HepG2 (cell line): ENCODE results near the gene CHKA. TPM values are rescaled to one million over a fixed set of nuclear protein-coding genes. Genes with fewer than 3 reads are reported as not detected.

Experiments
- CREM ChIP-seq, 2 experiments: sonication (generic) in 1 of 2; formaldehyde crosslinking in 1 of 2; IDR thresholded peaks; 2 replicates each; pipeline versions ENCODE4 v1.4.0 to v1.6.1; 2016 to 2020; ENCODE audit warnings: antibody characterized with exemption in 1 of 2, mild to moderate bottlenecking in 1 of 2, missing genetic modification reagents in 1 of 2
- DDIT3 ChIP-seq: sonication (generic); formaldehyde crosslinking; IDR thresholded peaks from 2 replicates; pipeline ENCODE4 v1.4.0; 2020; ENCODE audit warnings: mild to moderate bottlenecking, missing genetic modification reagents
- FOSL2 ChIP-seq: sonication (generic); formaldehyde crosslinking; IDR thresholded peaks from 2 replicates; pipeline ENCODE4 v1.4.0; 2020; ENCODE audit warnings: missing genetic modification reagents
- HMGXB3 ChIP-seq: sonication (generic); formaldehyde crosslinking; IDR thresholded peaks from 2 replicates; pipeline ENCODE4 v1.4.0; 2020; ENCODE audit warnings: missing genetic modification reagents, borderline replicate concordance
- HOXA7 ChIP-seq: sonication (generic); formaldehyde crosslinking; IDR thresholded peaks from 2 replicates; pipeline ENCODE4 v1.8.1; 2022; ENCODE audit warnings: mild to moderate bottlenecking, missing genetic modification reagents, moderate library complexity
- KLF13 ChIP-seq: sonication (generic); formaldehyde crosslinking; IDR thresholded peaks from 2 replicates; pipeline ENCODE4 v1.4.0; 2020; ENCODE audit warnings: mild to moderate bottlenecking, missing genetic modification reagents
- MEF2D ChIP-seq: sonication (generic); formaldehyde crosslinking; IDR thresholded peaks from 2 replicates; pipeline ENCODE4 v1.5.1; 2020; ENCODE audit warnings: mild to moderate bottlenecking, missing genetic modification reagents
- MLLT10 ChIP-seq: sonication (generic); formaldehyde crosslinking; IDR thresholded peaks from 2 replicates; pipeline ENCODE4 v1.4.0; 2020; ENCODE audit warnings: missing genetic modification reagents
- MXD3 ChIP-seq: IDR thresholded peaks from 2 replicates; pipeline ENCODE4 v1.6.1; 2016; ENCODE audit warnings: mild to moderate bottlenecking, missing biosample characterization, missing genetic modification reagents
- TAF1 ChIP-seq: sonication (generic); formaldehyde crosslinking; IDR thresholded peaks from 2 replicates; pipeline ENCODE4 v1.4.0; 2020; ENCODE audit warnings: missing genetic modification reagents
- ZMAT3 ChIP-seq: sonication (generic); formaldehyde crosslinking; conservative IDR thresholded peaks from 2 replicates; pipeline ENCODE4 v1.7.0; 2021; ENCODE audit warnings: missing genetic modification reagents
- ZNF205 ChIP-seq: IDR thresholded peaks from 2 replicates; pipeline ENCODE4 v1.6.1; 2018; ENCODE audit warnings: missing biosample characterization, missing genetic modification reagents
- ZNF558 ChIP-seq: sonication (generic); formaldehyde crosslinking; IDR thresholded peaks from 2 replicates; pipeline ENCODE4 v1.9.0; 2022; ENCODE audit warnings: mild to moderate bottlenecking, missing genetic modification reagents, borderline replicate concordance
- ZNF598 ChIP-seq: sonication (generic); formaldehyde crosslinking; IDR thresholded peaks from 2 replicates; pipeline ENCODE4 v1.5.1; 2020; ENCODE audit warnings: mild to moderate bottlenecking, missing genetic modification reagents, borderline replicate concordance
- ZNF639 ChIP-seq: conservative IDR thresholded peaks from 2 replicates; pipeline ENCODE4 v1.6.1; 2018; ENCODE audit warnings: missing genetic modification reagents
- ZNF674 ChIP-seq: sonication (generic); formaldehyde crosslinking; IDR thresholded peaks from 2 replicates; pipeline ENCODE4 v1.5.0; 2020; ENCODE audit warnings: low read depth, mild to moderate bottlenecking, missing genetic modification reagents
- ZNF713 ChIP-seq: sonication (generic); formaldehyde crosslinking; IDR thresholded peaks from 2 replicates; pipeline ENCODE4 v1.4.0; 2020; ENCODE audit warnings: mild to moderate bottlenecking, missing genetic modification reagents
- ZNF761 ChIP-seq: sonication (generic); formaldehyde crosslinking; conservative IDR thresholded peaks from 2 replicates; pipeline ENCODE4 v1.4.0; 2020; ENCODE audit warnings: mild to moderate bottlenecking, missing genetic modification reagents
- ZNF780A ChIP-seq: sonication (generic); formaldehyde crosslinking; IDR thresholded peaks from 2 replicates; pipeline ENCODE4 v1.8.0; 2022; ENCODE audit warnings: mild to moderate bottlenecking, missing genetic modification reagents, moderate library complexity
- polyA plus RNA-seq, 8 experiments: library from polyadenylated mRNA; depleted of rRNA in 3 of 8; stranded (reverse) in 7 of 8; unstranded in 1 of 8; fragments of >200 nt; fragmentation: Illumina TruSeq in 4 of 8; extraction: Trizol in 4 of 8; gene quantifications; 2 replicates each; pipeline versions ENCODE4 v1.2.1 to v1.2.3, GENCODE V29; 2011 to 2016; ENCODE audit warnings: low read depth in 4 of 8, missing spikeins in 1 of 8, mixed read lengths in 1 of 8; ENCODE audit not compliant: insufficient read depth in 1 of 8
- total RNA-seq, 5 experiments: library from RNA; depleted of rRNA; stranded (reverse); fragments of >200 nt; fragmentation: Illumina TruSeq; extraction: Trizol; gene quantifications; 2 replicates each; pipeline ENCODE4 v1.2.3, GENCODE V29; 2016; ENCODE audit warnings: low read depth in 1 of 5
- TF ChIP-seq, protein P1 (sequence below): sonication (generic); formaldehyde crosslinking; IDR thresholded peaks from 2 replicates; pipeline ENCODE4 v1.4.0; 2020; ENCODE audit warnings: missing genetic modification reagents, borderline replicate concordance
- TF ChIP-seq, protein P2 (sequence below): sonication (generic); formaldehyde crosslinking; IDR thresholded peaks from 2 replicates; pipeline ENCODE4 v1.4.0; 2020; ENCODE audit warnings: missing genetic modification reagents, borderline replicate concordance

The CHKA gene
- total and polyA plus RNA-seq, 2 of the 13 experiments (the other 11 are each of a cell fraction or from before 2014, with no cell fraction given) = 71.6 to 92.7 TPM

GRCh38 chr11:68012843-68013610, 108.2 kb downstream of the CHKA start (continued):
- no peak for TF ChIP-seq MEF2D (CRISPR knock-in tag)
- TF ChIP-seq DDIT3 (CRISPR knock-in tag) = no peak
- no peak for TF ChIP-seq MXD3
- peak; percentile 23; the same call in 1 of the 2 replicates for TF ChIP-seq FOSL2 (CRISPR knock-in tag)
- TF ChIP-seq ZNF713 = no peak
- no peak for TF ChIP-seq ZNF598 (CRISPR knock-in tag)
- no peak for TF ChIP-seq ZNF205
- TF ChIP-seq, protein P1, sequence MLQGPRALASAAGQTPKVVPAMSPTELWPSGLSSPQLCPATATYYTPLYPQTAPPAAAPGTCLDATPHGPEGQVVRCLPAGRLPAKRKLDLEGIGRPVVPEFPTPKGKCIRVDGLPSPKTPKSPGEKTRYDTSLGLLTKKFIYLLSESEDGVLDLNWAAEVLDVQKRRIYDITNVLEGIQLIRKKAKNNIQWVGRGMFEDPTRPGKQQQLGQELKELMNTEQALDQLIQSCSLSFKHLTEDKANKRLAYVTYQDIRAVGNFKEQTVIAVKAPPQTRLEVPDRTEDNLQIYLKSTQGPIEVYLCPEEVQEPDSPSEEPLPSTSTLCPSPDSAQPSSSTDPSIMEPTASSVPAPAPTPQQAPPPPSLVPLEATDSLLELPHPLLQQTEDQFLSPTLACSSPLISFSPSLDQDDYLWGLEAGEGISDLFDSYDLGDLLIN (CRISPR knock-in tag) = no peak
- TF ChIP-seq ZNF558 (CRISPR knock-in tag) = no peak
- peak; percentile 47; the same call in 1 of the 2 replicates for TF ChIP-seq CREM (IDR thresholded peaks at IDR 0.05)
- no peak for TF ChIP-seq CREM (CRISPR knock-in tag; IDR thresholded peaks at IDR 0.05)
- TF ChIP-seq HMGXB3 = no peak
- no peak for TF ChIP-seq ZNF674
- no peak for TF ChIP-seq ZNF639 (CRISPR knock-in tag)
- TF ChIP-seq, protein P2, sequence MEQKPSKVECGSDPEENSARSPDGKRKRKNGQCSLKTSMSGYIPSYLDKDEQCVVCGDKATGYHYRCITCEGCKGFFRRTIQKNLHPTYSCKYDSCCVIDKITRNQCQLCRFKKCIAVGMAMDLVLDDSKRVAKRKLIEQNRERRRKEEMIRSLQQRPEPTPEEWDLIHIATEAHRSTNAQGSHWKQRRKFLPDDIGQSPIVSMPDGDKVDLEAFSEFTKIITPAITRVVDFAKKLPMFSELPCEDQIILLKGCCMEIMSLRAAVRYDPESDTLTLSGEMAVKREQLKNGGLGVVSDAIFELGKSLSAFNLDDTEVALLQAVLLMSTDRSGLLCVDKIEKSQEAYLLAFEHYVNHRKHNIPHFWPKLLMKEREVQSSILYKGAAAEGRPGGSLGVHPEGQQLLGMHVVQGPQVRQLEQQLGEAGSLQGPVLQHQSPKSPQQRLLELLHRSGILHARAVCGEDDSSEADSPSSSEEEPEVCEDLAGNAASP = no peak
- no peak for TF ChIP-seq KLF13
- no peak for TF ChIP-seq TAF1 (CRISPR knock-in tag)
- no peak for TF ChIP-seq HOXA7 (CRISPR knock-in tag)
- no peak for TF ChIP-seq ZNF780A (CRISPR knock-in tag)
- TF ChIP-seq ZMAT3 (CRISPR knock-in tag) = no peak
- no peak for TF ChIP-seq ZNF761 (CRISPR knock-in tag)
- TF ChIP-seq MLLT10 = no peak
